Measurements from ENCODE around the gene SNX25.

DNA sequence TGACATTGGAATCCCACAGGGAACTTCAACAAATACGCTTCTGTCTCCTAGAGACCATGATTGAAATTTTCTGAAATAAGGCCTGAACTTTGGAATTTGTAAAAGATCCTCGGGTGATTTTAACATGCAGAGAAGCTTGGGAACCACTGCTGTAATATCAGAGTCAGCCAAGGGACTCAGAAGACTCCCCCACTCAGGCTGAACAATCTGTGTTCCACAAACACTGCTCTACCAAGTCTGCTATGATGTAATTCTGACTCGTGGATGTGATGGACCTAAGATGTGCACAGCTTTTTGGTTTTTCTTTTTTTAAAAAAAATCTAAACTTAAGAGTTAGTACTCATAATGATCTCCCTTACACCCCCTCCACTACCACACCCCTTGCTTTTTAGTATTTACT lies 160.3 kb downstream of the SNX25 start:
- TF ChIP-seq POLR2AphosphoS5 (IDR thresholded peaks at IDR 0.05) = no peak
- TF ChIP-seq, protein P1, sequence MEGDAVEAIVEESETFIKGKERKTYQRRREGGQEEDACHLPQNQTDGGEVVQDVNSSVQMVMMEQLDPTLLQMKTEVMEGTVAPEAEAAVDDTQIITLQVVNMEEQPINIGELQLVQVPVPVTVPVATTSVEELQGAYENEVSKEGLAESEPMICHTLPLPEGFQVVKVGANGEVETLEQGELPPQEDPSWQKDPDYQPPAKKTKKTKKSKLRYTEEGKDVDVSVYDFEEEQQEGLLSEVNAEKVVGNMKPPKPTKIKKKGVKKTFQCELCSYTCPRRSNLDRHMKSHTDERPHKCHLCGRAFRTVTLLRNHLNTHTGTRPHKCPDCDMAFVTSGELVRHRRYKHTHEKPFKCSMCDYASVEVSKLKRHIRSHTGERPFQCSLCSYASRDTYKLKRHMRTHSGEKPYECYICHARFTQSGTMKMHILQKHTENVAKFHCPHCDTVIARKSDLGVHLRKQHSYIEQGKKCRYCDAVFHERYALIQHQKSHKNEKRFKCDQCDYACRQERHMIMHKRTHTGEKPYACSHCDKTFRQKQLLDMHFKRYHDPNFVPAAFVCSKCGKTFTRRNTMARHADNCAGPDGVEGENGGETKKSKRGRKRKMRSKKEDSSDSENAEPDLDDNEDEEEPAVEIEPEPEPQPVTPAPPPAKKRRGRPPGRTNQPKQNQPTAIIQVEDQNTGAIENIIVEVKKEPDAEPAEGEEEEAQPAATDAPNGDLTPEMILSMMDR (IDR thresholded peaks at IDR 0.05) = no peak
